H9 (cell line): ENCODE results near the gene CCR9. TPM values are rescaled to one million over a fixed set of nuclear protein-coding genes. Genes with fewer than 3 reads are reported as not detected.

Experiments
- DNase-seq: peaks from one replicate; pipeline ENCODE4 v3.0.0-alpha.2; 2017
- H2AFZ ChIP-seq: one replicate; pipeline ENCODE4 v1.6.1; 2013; ENCODE audit warnings: mild to moderate bottlenecking, low read length, control low read depth, moderate library complexity
- H2AK5ac ChIP-seq: 2 replicates; pipeline ENCODE4 v1.6.1; 2013; ENCODE audit warnings: low read length, control low read depth, mixed read lengths; ENCODE audit not compliant: insufficient read length
- H2BK120ac ChIP-seq: one replicate; pipeline ENCODE4 v1.6.1; 2013; ENCODE audit warnings: low read depth, mild to moderate bottlenecking, low read length, control low read depth, inconsistent platforms; ENCODE audit not compliant: poor library complexity, severe bottlenecking
- H2BK12ac ChIP-seq: 2 replicates; pipeline ENCODE4 v1.6.1; 2013; ENCODE audit warnings: low read length, control low read depth, mixed read lengths, low read depth; ENCODE audit not compliant: insufficient read length
- H2BK15ac ChIP-seq: 2 replicates; pipeline ENCODE4 v1.6.1; 2013; ENCODE audit warnings: low read depth, low read length, control low read depth
- H2BK20ac ChIP-seq: one replicate; pipeline ENCODE4 v1.6.1; 2013; ENCODE audit warnings: low read depth, mild to moderate bottlenecking, low read length, control low read depth, inconsistent platforms; ENCODE audit not compliant: poor library complexity, severe bottlenecking
- H2BK5ac ChIP-seq: 2 replicates; pipeline ENCODE4 v1.6.1; 2013; ENCODE audit warnings: low read length, control low read depth, mixed read lengths; ENCODE audit not compliant: insufficient read length
- H3K14ac ChIP-seq: 2 replicates; pipeline ENCODE4 v1.6.1; 2013; ENCODE audit warnings: low read length, control low read depth; ENCODE audit not compliant: insufficient read depth
- H3K18ac ChIP-seq: 2 replicates; pipeline ENCODE4 v1.6.1; 2013; ENCODE audit warnings: low read depth, mild to moderate bottlenecking, mixed read lengths, low read length, control low read depth; ENCODE audit not compliant: insufficient read length
- H3K23ac ChIP-seq: 2 replicates; pipeline ENCODE4 v1.6.1; 2013; ENCODE audit warnings: low read length, control low read depth, mixed read lengths, low read depth; ENCODE audit not compliant: insufficient read length
- H3K23me2 ChIP-seq: 2 replicates; pipeline ENCODE4 v1.6.1; 2013; ENCODE audit warnings: low read depth, mild to moderate bottlenecking, mixed read lengths, low read length, control low read depth; ENCODE audit not compliant: insufficient read length, poor library complexity, severe bottlenecking
- H3K27ac ChIP-seq: 2 replicates; pipeline ENCODE4 v1.5.1; 2013; ENCODE audit warnings: low read length, control low read depth, mixed read lengths, low read depth; ENCODE audit not compliant: insufficient read length
- H3K27me3 ChIP-seq: 2 replicates; pipeline ENCODE4 v1.6.1; 2013; ENCODE audit warnings: low read length, control low read depth, inconsistent platforms; ENCODE audit not compliant: insufficient read depth
- H3K4ac ChIP-seq: 2 replicates; pipeline ENCODE4 v1.6.1; 2013; ENCODE audit warnings: low read depth, mild to moderate bottlenecking, control low read depth, inconsistent platforms, low read length, moderate library complexity
- H3K4me1 ChIP-seq: 2 replicates; pipeline ENCODE4 v1.6.1; 2013; ENCODE audit warnings: low read length, control low read depth, inconsistent platforms; ENCODE audit not compliant: insufficient read depth
- H3K4me2 ChIP-seq: 2 replicates; pipeline ENCODE4 v1.6.1; 2013; ENCODE audit warnings: low read length, control low read depth, mixed read lengths; ENCODE audit not compliant: insufficient read length, insufficient read depth
- H3K56ac ChIP-seq: 2 replicates; pipeline ENCODE4 v1.6.1; 2013; ENCODE audit warnings: low read depth, mild to moderate bottlenecking, mixed read lengths, low read length, control low read depth; ENCODE audit not compliant: insufficient read length
- H3K79me1 ChIP-seq: 2 replicates; pipeline ENCODE4 v1.6.1; 2013; ENCODE audit warnings: low read depth, mild to moderate bottlenecking, moderate library complexity, low read length, control low read depth, inconsistent platforms; ENCODE audit not compliant: insufficient read depth, poor library complexity, severe bottlenecking
- H3K79me2 ChIP-seq: 2 replicates; pipeline ENCODE4 v1.6.1; 2013; ENCODE audit warnings: low read length, control low read depth, inconsistent platforms; ENCODE audit not compliant: insufficient read depth
- H3K9ac ChIP-seq: 2 replicates; pipeline ENCODE4 v1.6.1; 2013; ENCODE audit warnings: low read length, control low read depth, mixed read lengths; ENCODE audit not compliant: insufficient read length; ENCODE audit errors: extremely low read depth
- H3K9me3 ChIP-seq: one replicate; pipeline ENCODE4 v1.6.1; 2013; ENCODE audit warnings: low read depth, low read length, inconsistent platforms; ENCODE audit not compliant: control insufficient read depth
- H3T11ph ChIP-seq: one replicate; pipeline ENCODE4 v1.6.1; 2013; ENCODE audit warnings: mild to moderate bottlenecking, low read length, control low read depth, inconsistent platforms
- H4K20me1 ChIP-seq: one replicate; pipeline ENCODE4 v1.6.1; 2013; ENCODE audit not compliant: control insufficient read depth, insufficient read length, insufficient read depth
- H4K5ac ChIP-seq: 2 replicates; pipeline ENCODE4 v1.6.1; 2013; ENCODE audit warnings: low read depth, mild to moderate bottlenecking, mixed read lengths, low read length, control low read depth; ENCODE audit not compliant: insufficient read length
- H4K8ac ChIP-seq: replicated peaks from 2 replicates; pipeline ENCODE4 v1.6.1; 2013; ENCODE audit warnings: low read length, control low read depth, mixed read lengths, low read depth; ENCODE audit not compliant: insufficient read length
- H4K91ac ChIP-seq: 2 replicates; pipeline ENCODE4 v1.6.1; 2013; ENCODE audit warnings: low read depth, mild to moderate bottlenecking, moderate library complexity, mixed read lengths, low read length, control low read depth; ENCODE audit not compliant: insufficient read length
- H3K27ac Mint-ChIP-seq, 3 experiments: 2 replicates in 2 of 3; 3 replicates in 1 of 3; pipeline ENCODE4 v1.8.0; 2020 to 2021; ENCODE audit warnings: mixed read lengths in 3 of 3, mild to moderate bottlenecking in 1 of 3, moderate library complexity in 1 of 3
- H3K27me3 Mint-ChIP-seq: 2 replicates; pipeline ENCODE4 v1.8.0; 2021; ENCODE audit warnings: low read depth, mild to moderate bottlenecking, moderate library complexity, mixed read lengths
- H3K36me3 Mint-ChIP-seq, 3 experiments: 2 replicates in 2 of 3; 3 replicates in 1 of 3; pipeline ENCODE4 v1.8.0; 2020 to 2021; ENCODE audit warnings: low read depth in 3 of 3, mixed read lengths in 3 of 3; ENCODE audit not compliant: insufficient read depth in 1 of 3
- H3K4me1 Mint-ChIP-seq, 2 experiments: 2 replicates each; pipeline ENCODE4 v1.8.0; 2020; ENCODE audit warnings: mixed read lengths in 2 of 2
- H3K4me3 Mint-ChIP-seq, 2 experiments: 2 replicates in 1 of 2; 3 replicates in 1 of 2; pipeline ENCODE4 v1.8.0; 2020 to 2021; ENCODE audit warnings: mild to moderate bottlenecking in 2 of 2, mixed read lengths in 2 of 2, moderate library complexity in 1 of 2
- H3K9me3 Mint-ChIP-seq, 2 experiments: 2 replicates in 1 of 2; 3 replicates in 1 of 2; pipeline ENCODE4 v1.8.0; 2020; ENCODE audit warnings: mild to moderate bottlenecking in 2 of 2, mixed read lengths in 2 of 2, moderate library complexity in 1 of 2
- CTCF ChIP-seq: fragments of 200-600 bp; sonication (generic); conservative IDR thresholded peaks from 3 replicates; pipeline ENCODE4 v1.8.0; 2021; ENCODE audit warnings: antibody characterized with exemption, mild to moderate bottlenecking
- whole genome bisulfite sequencing: extraction: QIAGEN DNeasy Blood & Tissue Kit; methylation state at CpG from one replicate; pipeline ENCODE4 v1.1.7; 2013; ENCODE audit warnings: missing lambda C conversion rate, low lambda C conversion rate, mixed read lengths; ENCODE audit not compliant: insufficient read length; ENCODE audit errors: extremely low coverage; 5-methylcytosine and 5-hydroxymethylcytosine counted together
- total RNA-seq: library from RNA; stranded (reverse); gene quantifications from 2 replicates; pipeline ENCODE4 v1.2.1, GENCODE V29; 2021

CCR9 gene
- total RNA-seq, 1 experiment from 2014 or later = not detected

GRCh38 chr3:45933591-45933990 is 47.2 kb downstream of the CCR9 start:
- Histone ChIP-seq H3K9ac (no peak overlapping the region), H3K4me1 (no peaks in the 10 kb centered on the region), H2AK5ac (no peak overlapping the region), H3K18ac (no peak overlapping the region), H3K23ac (no peak overlapping the region), H3K14ac (no peak overlapping the region), H4K91ac (no peak overlapping the region), H2BK12ac (no peak overlapping the region), H3K56ac (no peak overlapping the region), H4K5ac (no peak overlapping the region), H2AFZ (no peak overlapping the region), H3K23me2 (no peaks in the 10 kb centered on the region), H4K20me1 (no peaks in the 10 kb centered on the region), H3K4me2 (no peak overlapping the region), H2BK20ac (no peak overlapping the region), H3K9me3 (no peaks in the 10 kb centered on the region), H4K8ac (no peak overlapping the region), H2BK120ac (no peak overlapping the region), H2BK15ac (no peak overlapping the region), H3K27me3 (no peaks in the 10 kb centered on the region), H3K79me2 (no peaks in the 10 kb centered on the region), H3K27ac (no peak overlapping the region), H3K79me1 (no peaks in the 10 kb centered on the region), H2BK5ac (no peak overlapping the region), H3K4ac (no peak overlapping the region), H3T11ph (no peak overlapping the region)
- WGBS = no CpG with 5 or more reads among the region's 4 CpGs
- H3K27me3 Mint-ChIP-seq = no peaks in the 10 kb centered on the region
- no peak for TF ChIP-seq CTCF
- H3K36me3 Mint-ChIP-seq = peaks cover 25 to 67% (median 65%) of the 10 kb centered on the region in 3 experiments; a peak in 6 of 7 replicates
- DNase-seq = no peak
- H3K27ac Mint-ChIP-seq = no peak overlapping the region
- no peak overlapping the region for H3K4me3 Mint-ChIP-seq
- H3K9me3 Mint-ChIP-seq = no peaks in the 10 kb centered on the region
- no peaks in the 10 kb centered on the region for H3K4me1 Mint-ChIP-seq
